Mesothelial cell of epicardium (in vitro differentiated cells): Measurements from ENCODE around the gene C14orf119. TPM values are rescaled to one million over a fixed set of nuclear protein-coding genes. Genes with fewer than 3 reads are reported as not detected.

Experiments
- DNase-seq, 2 experiments: peaks; one replicate each; pipeline ENCODE4 v3.0.0; 2021; ENCODE audit warnings: low spot score in 2 of 2; ENCODE audit not compliant: unreplicated experiment in 2 of 2
- H3K27ac Mint-ChIP-seq: 2 replicates; pipeline ENCODE4 v1.8.0; 2021; ENCODE audit warnings: mixed read lengths
- H3K27me3 Mint-ChIP-seq: 2 replicates; pipeline ENCODE4 v1.8.0; 2021; ENCODE audit warnings: low read depth, mixed read lengths
- H3K36me3 Mint-ChIP-seq: 2 replicates; pipeline ENCODE4 v1.8.0; 2021; ENCODE audit warnings: mixed read lengths
- H3K4me1 Mint-ChIP-seq: 2 replicates; pipeline ENCODE4 v1.8.0; 2021; ENCODE audit warnings: mixed read lengths
- H3K4me3 Mint-ChIP-seq: 2 replicates; pipeline ENCODE4 v1.8.0; 2021; ENCODE audit warnings: mild to moderate bottlenecking, moderate library complexity, mixed read lengths
- H3K9me3 Mint-ChIP-seq: 2 replicates; pipeline ENCODE4 v1.8.0; 2021; ENCODE audit warnings: mixed read lengths
- CTCF ChIP-seq: fragments of 200-600 bp; sonication (generic); IDR thresholded peaks from one replicate; pipeline ENCODE4 v1.5.0; 2021; ENCODE audit warnings: antibody characterized with exemption; ENCODE audit not compliant: unreplicated experiment
- total RNA-seq: library from RNA; stranded (reverse); gene quantifications from 3 replicates; pipeline ENCODE4 v1.2.1, GENCODE V29; 2021

Gene C14orf119
- total RNA-seq, 1 donor from 2014 or later = 45.6 TPM

DNA sequence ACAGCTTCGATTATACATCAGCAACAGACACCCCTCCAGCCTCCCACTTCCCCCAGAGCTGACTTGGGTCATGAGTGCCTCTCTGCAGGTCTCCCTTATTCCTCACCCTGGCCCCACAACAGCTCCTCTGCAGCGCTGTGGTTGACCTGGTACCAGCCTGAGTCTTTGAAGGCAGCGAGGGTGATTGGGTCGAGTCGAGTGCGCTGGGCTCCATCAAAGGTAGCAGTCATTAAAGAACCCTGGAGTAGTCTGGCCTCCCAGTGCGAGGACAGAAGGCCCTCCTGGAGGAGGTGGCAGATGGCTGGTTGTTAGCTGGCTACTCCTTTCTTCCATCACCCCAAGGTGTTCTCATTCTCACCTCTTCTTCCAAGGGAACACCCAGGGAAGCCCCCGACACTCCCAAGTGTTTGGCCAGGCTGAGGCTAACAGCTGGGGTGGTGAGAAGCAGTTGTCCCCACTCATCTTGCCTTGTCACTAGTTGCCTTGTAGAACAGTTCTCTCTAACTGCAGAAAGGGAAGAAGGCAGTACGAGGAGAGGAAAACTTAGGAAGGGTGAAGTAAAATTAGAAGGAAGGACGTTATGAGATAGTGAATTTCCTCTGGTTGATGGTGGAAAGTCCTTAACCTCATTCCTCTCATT, 6.8 kb downstream of the C14orf119 start:
- Mint-ChIP-seq H3K36me3 (peaks cover 12% of the 10 kb centered on the region), H3K9me3 (no peaks in the 10 kb centered on the region), H3K27ac (no peak overlapping the region), H3K4me1 (peaks cover 4% of the 10 kb centered on the region), H3K4me3 (no peak overlapping the region), H3K27me3 (peaks cover 15% of the 10 kb centered on the region)
- no peak for TF ChIP-seq CTCF
- DNase-seq = no peak

DNA sequence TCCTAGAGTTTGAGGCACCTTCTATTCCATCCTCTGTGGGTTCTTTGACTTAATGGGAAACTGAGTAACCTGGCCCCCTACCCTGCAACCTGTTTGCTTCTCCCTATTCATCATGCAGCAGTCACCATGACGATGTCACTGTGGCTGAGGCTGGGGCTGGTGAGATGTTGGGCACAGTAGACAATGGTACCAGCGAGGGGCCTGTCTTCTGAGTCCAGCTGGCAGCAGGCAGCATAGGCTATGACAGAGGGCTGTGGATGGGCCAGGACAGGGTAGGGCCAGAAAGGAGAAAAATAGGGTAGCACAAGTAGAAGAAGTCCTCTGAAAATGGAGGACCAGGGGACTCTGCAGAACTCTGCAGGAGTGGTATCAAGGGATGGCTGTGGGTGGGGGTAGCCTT, 7.5 kb downstream of the C14orf119 start:
- TF ChIP-seq CTCF = no peak
- no peaks in the 10 kb centered on the region for H3K9me3 Mint-ChIP-seq
- no peak overlapping the region for H3K27ac Mint-ChIP-seq
- H3K4me3 Mint-ChIP-seq = no peak overlapping the region
- DNase-seq = no peak
- H3K4me1 Mint-ChIP-seq = no peaks in the 10 kb centered on the region
- H3K36me3 Mint-ChIP-seq = peaks cover 5% of the 10 kb centered on the region
- H3K27me3 Mint-ChIP-seq = peaks cover 15% of the 10 kb centered on the region

GRCh38 chr14:23103581-23103980, 8.3 kb downstream of the C14orf119 start:
- no peak for TF ChIP-seq CTCF
- Mint-ChIP-seq H3K4me3 (no peak overlapping the region), H3K4me1 (no peaks in the 10 kb centered on the region), H3K9me3 (no peaks in the 10 kb centered on the region), H3K27me3 (peaks cover 15% of the 10 kb centered on the region), H3K36me3 (peaks cover 3% of the 10 kb centered on the region), H3K27ac (no peak overlapping the region)
- DNase-seq = no peak

DNA sequence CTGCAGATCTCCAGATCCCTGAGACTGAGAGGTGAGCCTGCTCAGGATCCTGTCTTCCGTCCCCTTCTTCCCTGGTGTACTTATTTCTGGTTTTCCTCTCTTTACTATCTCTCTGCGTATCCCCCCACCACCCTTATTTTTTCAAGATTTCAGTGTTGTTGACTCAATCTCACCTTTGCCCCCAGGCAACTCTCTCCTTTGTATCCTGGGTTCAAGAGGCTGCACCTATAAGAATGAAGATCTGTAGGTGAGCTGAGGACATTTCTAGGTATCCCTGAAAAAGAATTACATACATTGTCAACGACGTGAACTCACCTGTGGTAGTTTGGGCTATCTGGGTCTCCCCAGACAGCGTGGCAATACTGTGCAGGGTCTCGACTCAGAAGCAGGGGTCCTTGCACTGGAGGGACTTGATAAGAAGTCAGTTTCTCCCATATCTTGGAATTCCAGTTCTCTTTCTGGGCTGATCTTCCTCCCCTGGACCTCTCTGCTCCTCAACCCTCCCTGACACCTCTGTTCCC, 8.8 kb downstream of the C14orf119 start:
- no peak for DNase-seq
- H3K4me1 Mint-ChIP-seq = no peaks in the 10 kb centered on the region
- no peaks in the 10 kb centered on the region for H3K9me3 Mint-ChIP-seq
- no peak overlapping the region for H3K27ac Mint-ChIP-seq
- H3K4me3 Mint-ChIP-seq = no peak overlapping the region
- H3K36me3 Mint-ChIP-seq = peaks cover 2% of the 10 kb centered on the region
- no peak for TF ChIP-seq CTCF
- peaks cover 15% of the 10 kb centered on the region for H3K27me3 Mint-ChIP-seq

GRCh38 chr14:23104591-23105347, 9.5 kb downstream of the C14orf119 start, which contains the start of gene CIROP:
CIROP (minus strand) TSS chr14:23104989; CDS start chr14:23104920, 69 bp downstream.
- no peaks in the 10 kb centered on the region for H3K9me3 Mint-ChIP-seq
- TF ChIP-seq CTCF = no peak
- no peak within 1 kb of the TSS for H3K27ac Mint-ChIP-seq
- no peaks in the 10 kb centered on the region for H3K4me1 Mint-ChIP-seq
- peaks cover 15% of the 10 kb centered on the region for H3K27me3 Mint-ChIP-seq
- H3K4me3 Mint-ChIP-seq = no peak within 1 kb of the TSS
- no peak for DNase-seq
- H3K36me3 Mint-ChIP-seq = no peaks in the 10 kb centered on the region
